PC-3 (cell line): ENCODE results near the gene NHS.

ENCODE experiments used
- CTCF ChIP-seq: fragments of 300-600 bp; sonication (generic); conservative IDR thresholded peaks from 2 replicates; pipeline ENCODE4 v1.5.1; 2017; ENCODE audit warnings: antibody characterized with exemption, low read depth, mild to moderate bottlenecking, low read length
- EZH2 ChIP-seq: fragments of 300-600 bp; sonication (generic); IDR thresholded peaks from one replicate; pipeline ENCODE4 v1.6.1; 2017; ENCODE audit warnings: antibody characterized with exemption, mild to moderate bottlenecking, low read length; ENCODE audit not compliant: unreplicated experiment
- EZH2phosphoT487 ChIP-seq: fragments of 300-600 bp; sonication (generic); IDR thresholded peaks from 2 replicates; pipeline ENCODE4 v1.6.1; 2018; ENCODE audit warnings: mild to moderate bottlenecking, antibody characterized with exemption, low read length, borderline replicate concordance

GRCh38 chrX:17409566-17410290 lies 34.7 kb downstream of the NHS start:
- TF ChIP-seq CTCF (no peak), EZH2 (no peak), EZH2phosphoT487 (no peak)
